ENCODE measurements around the gene FMN1.

FMN1 gene

DNA sequence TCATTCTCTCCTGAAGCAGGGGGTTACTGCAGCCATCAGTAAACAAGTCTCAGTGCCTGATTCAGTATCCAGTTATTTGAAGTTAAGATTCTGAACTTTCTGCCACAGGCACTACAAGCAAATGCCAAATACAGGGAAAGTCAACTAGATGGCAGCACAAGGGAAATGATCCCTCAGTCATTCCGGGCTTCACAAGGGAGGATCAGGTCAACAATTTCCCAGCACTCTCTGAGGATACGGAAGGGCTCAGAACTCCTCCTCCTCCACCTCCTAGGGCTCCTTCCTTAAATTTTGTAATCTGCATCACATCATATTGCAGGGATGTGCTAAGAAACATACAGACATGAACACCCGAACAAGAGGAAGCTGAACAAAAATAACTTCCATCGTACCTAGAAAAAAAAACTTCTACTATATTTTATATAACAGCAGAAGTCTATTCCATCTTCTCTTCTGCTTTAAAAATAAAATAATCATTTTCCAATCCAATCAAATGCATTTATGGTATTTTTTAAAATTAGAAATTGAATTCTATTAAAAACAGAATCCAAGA, 187.1 kb downstream of the FMN1 start:
- TF ChIP-seq, protein P1, sequence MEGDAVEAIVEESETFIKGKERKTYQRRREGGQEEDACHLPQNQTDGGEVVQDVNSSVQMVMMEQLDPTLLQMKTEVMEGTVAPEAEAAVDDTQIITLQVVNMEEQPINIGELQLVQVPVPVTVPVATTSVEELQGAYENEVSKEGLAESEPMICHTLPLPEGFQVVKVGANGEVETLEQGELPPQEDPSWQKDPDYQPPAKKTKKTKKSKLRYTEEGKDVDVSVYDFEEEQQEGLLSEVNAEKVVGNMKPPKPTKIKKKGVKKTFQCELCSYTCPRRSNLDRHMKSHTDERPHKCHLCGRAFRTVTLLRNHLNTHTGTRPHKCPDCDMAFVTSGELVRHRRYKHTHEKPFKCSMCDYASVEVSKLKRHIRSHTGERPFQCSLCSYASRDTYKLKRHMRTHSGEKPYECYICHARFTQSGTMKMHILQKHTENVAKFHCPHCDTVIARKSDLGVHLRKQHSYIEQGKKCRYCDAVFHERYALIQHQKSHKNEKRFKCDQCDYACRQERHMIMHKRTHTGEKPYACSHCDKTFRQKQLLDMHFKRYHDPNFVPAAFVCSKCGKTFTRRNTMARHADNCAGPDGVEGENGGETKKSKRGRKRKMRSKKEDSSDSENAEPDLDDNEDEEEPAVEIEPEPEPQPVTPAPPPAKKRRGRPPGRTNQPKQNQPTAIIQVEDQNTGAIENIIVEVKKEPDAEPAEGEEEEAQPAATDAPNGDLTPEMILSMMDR (conservative IDR thresholded peaks at IDR 0.05; ENCODE audit: low read depth) = peak; percentile 25; the same call in 1 of the 2 replicates
- POLR2A ChIA-PET (ENCODE audit: low non-redundant PET) = no interaction called here
- peak; percentile 26 for DNase-seq (ENCODE audit: low spot score)
- CTCF ChIA-PET = interaction anchor here (0.6 kb wide), 1 partner anchor 27 kb away, joined by 3 read pairs; no protein-coding TSS in a partner anchor
- no peak overlapping the region for H3K27ac ChIP-seq

DNA sequence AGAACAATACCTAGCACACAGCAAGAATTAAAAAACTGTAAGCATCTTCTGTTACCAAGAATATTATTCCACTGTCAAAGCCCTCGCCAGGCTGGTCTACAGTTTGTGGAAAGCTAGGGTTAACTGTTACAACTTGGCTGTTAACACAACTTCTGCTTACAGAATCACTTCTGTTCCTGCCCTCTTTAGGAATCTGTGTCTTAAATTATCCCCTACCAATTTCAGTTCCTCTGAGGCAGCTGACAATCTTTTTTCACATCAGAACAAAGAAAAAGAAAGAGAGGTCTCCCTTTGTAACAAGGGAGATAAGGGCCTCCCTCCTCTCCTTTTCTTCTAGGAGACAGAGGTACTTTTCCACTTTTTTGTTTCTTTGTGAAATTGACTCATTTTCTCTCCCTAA, 188.9 kb downstream of the FMN1 start:
- TF ChIP-seq, protein P1 (conservative IDR thresholded peaks at IDR 0.05; ENCODE audit: low read depth) = no peak
- DNase-seq (ENCODE audit: low spot score) = no peak
- no peak overlapping the region for H3K27ac ChIP-seq
- ChIA-PET POLR2A (ENCODE audit: low non-redundant PET) (no interaction called here), CTCF (no interaction called here)

DNA sequence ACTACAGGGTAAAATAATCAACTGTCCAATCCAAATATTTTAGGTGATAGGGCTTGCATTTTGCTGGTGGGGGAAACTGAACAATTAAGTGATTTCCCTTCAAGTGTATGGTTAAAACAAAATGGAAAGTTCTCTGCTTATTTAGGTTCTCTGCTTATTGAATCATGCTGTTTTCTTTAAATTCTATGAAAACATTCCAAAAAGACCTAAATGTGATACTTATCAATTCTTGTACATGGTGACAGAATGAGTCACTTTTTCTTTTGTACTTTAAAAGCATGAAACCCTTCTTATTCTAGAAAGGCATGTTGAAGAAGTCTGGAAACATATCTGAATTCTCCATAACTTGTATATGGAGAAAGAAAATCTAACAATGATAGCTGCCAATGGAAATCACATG, 192.6 kb downstream of the FMN1 start:
- POLR2A ChIA-PET (ENCODE audit: low non-redundant PET) = no interaction called here
- TF ChIP-seq, protein P1 (conservative IDR thresholded peaks at IDR 0.05; ENCODE audit: low read depth) = no peak
- no peak overlapping the region for H3K27ac ChIP-seq
- CTCF ChIA-PET = no interaction called here
- no peak for DNase-seq (ENCODE audit: low spot score)

DNA sequence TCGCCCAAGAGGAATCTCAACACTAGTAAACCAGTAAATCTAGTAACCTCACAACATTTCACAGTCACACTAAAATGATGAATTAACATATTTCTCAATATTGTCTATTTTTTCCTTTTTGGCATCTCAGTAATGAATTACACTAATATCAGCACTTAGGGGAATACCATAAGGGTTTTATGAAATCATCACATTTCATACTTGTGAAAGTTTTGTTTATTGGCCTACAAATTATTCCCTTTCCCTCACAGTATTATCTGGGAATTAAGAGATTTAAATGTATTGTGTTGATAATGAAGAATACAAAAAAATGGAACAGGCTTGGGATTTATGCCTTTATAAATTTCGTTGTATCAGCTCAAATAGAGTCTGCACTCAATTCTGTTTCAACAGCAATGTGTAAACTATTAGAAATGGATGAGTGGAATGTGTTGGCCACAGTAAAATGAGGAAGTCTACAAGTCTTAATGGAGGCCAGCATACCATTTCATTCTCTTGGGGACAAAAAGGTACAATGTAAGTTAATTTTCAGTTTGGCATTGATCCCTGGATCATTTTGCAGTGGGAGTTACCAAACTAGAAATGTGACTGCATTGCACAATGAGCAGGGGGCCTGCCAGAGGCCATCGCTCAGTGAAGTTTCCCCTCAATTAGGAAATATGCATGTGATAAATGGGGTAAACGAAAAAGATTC, 195.4 kb downstream of the FMN1 start:
- CTCF ChIA-PET = no interaction called here
- no peak for DNase-seq (ENCODE audit: low spot score)
- POLR2A ChIA-PET (ENCODE audit: low non-redundant PET) = no interaction called here
- TF ChIP-seq, protein P1 (conservative IDR thresholded peaks at IDR 0.05; ENCODE audit: low read depth) = no peak
- no peak overlapping the region for H3K27ac ChIP-seq

DNA sequence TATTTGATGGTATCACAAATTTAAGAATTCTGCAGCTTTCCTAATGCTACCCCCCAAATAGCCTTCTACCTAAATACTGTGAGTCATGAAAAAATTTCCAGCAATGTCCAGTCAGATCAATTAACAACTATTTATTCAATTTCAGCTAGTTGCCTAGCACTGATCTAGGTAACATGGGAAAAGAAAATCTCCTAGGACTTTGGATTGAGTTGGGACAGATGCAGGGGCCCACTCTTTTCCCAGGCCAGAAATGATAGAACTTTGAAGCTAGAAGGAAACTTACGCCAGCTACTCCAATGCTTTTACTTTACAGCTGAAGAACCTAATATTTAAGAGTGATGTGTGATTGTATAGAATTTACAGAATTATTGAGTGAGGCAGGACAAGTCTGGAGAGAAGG, 196.3 kb downstream of the FMN1 start:
- POLR2A ChIA-PET (ENCODE audit: low non-redundant PET) = no interaction called here
- CTCF ChIA-PET = interaction anchor here (1.1 kb wide), 1 partner anchor 155 kb away, joined by 8 read pairs; no protein-coding TSS in a partner anchor
- H3K27ac ChIP-seq = no peak overlapping the region
- DNase-seq (ENCODE audit: low spot score) = no peak
- TF ChIP-seq, protein P1 (conservative IDR thresholded peaks at IDR 0.05; ENCODE audit: low read depth) = no peak

DNA sequence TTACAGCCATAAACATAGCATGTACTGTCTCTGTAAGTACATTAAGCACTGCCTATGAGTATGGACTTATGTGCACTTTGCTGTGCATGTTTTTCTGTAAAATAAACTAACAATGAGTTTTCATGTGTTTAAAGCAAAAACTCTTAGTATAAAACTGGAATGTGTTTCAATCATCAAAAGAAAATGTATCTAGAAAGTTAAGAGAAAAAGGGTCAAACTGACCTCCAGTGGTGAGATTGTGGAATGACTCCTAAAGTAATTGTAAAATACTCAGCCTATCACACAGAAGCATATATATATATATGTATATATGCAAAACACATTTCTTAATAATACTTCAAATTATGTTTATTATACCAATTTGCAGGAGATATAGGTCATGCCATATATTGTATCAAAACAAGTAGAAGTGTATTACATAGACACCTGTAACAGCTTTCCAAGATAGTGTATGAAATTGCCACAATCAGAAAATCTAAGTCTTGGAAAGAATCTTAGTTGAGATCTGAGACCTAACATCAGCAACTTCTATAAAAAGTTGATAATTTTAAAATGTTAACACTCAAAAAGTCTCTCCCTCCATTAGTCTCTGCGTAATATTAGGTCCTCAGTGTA, 199.6 kb downstream of the FMN1 start:
- POLR2A ChIA-PET (ENCODE audit: low non-redundant PET) = no interaction called here

More for the DNA sequence above, 199.6 kb downstream of the FMN1 start:
- CTCF ChIA-PET = interaction anchor here (0.7 to 4.7 kb wide), 2 partner anchors 39 to 332 kb away, joined by 3 to 31 read pairs; no protein-coding TSS in a partner anchor
- H3K27ac ChIP-seq = no peak overlapping the region
- TF ChIP-seq, protein P1 (conservative IDR thresholded peaks at IDR 0.05; ENCODE audit: low read depth) = peak; percentile 79
- peak; percentile 38 for DNase-seq (ENCODE audit: low spot score)
